ENCODE measurements around the gene STAM2.

The STAM2 gene

DNA sequence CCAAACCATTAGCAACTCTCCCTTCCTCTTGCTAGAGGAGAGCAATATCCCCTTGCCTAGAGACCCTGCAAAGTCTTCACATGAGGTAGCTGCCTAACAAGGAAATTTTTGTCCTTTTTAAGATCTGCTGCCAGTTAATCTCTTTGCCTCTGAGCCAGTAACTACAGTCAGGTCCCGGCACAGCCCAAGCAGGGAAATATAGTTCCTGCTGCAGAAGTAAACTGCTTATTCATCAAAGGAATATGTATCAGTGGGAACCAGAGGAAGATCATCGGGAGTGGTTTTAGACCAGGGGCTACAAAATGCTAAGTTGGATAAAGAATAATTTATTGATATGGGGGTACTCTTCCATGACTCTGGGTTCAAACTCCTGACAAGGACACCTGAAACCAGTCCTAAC, 107.3 kb downstream of the STAM2 start:
- no peak for DNase-seq

DNA sequence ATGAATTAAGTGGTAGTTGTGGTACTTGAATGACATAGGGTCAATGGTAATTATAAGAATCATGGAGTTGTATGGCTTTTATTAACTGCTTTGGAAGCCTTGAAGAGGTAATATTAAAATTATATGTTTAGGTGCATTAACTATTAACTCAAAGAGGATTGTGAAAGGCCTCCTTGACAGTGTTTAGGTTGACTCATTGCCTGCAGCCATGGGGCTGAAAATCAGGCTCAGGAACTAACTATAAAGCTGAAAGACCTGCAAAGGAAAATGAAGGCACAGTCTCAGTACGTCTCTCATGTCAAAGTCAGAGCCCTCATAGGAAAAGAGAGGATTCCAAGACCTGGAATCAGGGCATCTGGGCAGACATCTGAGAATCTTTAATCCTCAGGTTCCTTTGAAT, 107.7 kb downstream of the STAM2 start:
- DNase-seq = no peak
